ENCODE measurements around the gene SERAC1.
A peak's percentile ranks its signal among the peaks of the same experiment; 100 is the strongest.

Gene SERAC1

GRCh38 chr6:158083455-158084325 lies 84.4 kb downstream of the SERAC1 start:
- DNase-seq, result peak; percentile 18
- H3K4me3 ChIP-seq (ENCODE audit: insufficient read depth in 1 of 2, low read depth in 1 of 2, low read length in 2 of 2), result no peak overlapping the region
- no peak overlapping the region for H3K9ac ChIP-seq (ENCODE audit: low read length)
- H2BK12ac ChIP-seq (ENCODE audit: low read length in 2 of 2), result no peak overlapping the region
- no peak overlapping the region for H3K4ac ChIP-seq (ENCODE audit: low read depth in 1 of 2, low read length in 2 of 2)
- WGBS, result 91% methylated on average over 22 of the region's 23 CpGs
- H2BK15ac ChIP-seq (ENCODE audit: low read depth, poor library complexity, severe bottlenecking), result no peak overlapping the region
- H2BK120ac ChIP-seq (ENCODE audit: low read depth, low read length), result no peak overlapping the region
- no peak overlapping the region for H4K8ac ChIP-seq (ENCODE audit: low read length)
- H3K14ac ChIP-seq (ENCODE audit: low read length in 2 of 2), result no peak overlapping the region
- no peak overlapping the region for H3K23ac ChIP-seq (ENCODE audit: low read length in 2 of 2)
- H3K27ac ChIP-seq (ENCODE audit: low read length, poor library complexity, severe bottlenecking), result no peak overlapping the region
- H3K4me2 ChIP-seq (ENCODE audit: low read length, poor library complexity, severe bottlenecking), result no peak overlapping the region
- no peak overlapping the region for H2BK5ac ChIP-seq (ENCODE audit: low read depth, low read length, poor library complexity, severe bottlenecking)
- no peaks in the 10 kb centered on the region for H3K9me3 ChIP-seq (ENCODE audit: control insufficient read depth, low read length)
- H3K18ac ChIP-seq (ENCODE audit: low read depth in 1 of 2, low read length in 2 of 2), result no peak overlapping the region
- no peak overlapping the region for H2AFZ ChIP-seq (ENCODE audit: low read depth, low read length)
- H4K91ac ChIP-seq (ENCODE audit: low read length), result no peak overlapping the region
- no peaks in the 10 kb centered on the region for H3K27me3 ChIP-seq (ENCODE audit: control insufficient read depth in 1 of 2, insufficient read depth in 1 of 2, low read length in 2 of 2)
- H3K4me1 ChIP-seq (ENCODE audit: control insufficient read depth, insufficient read depth, low read depth, low read length), result peaks cover 21% of the 10 kb centered on the region
- H2AK5ac ChIP-seq (ENCODE audit: low read length, severe bottlenecking), result no peak overlapping the region
- H3K36me3 ChIP-seq (ENCODE audit: control insufficient read depth in 1 of 2, insufficient read depth in 2 of 2, low read depth in 1 of 2, low read length in 2 of 2), result peaks cover 71 to 93% of the 10 kb centered on the region in 2 experiments
- H3K79me1 ChIP-seq (replicated peaks; ENCODE audit: low read length, poor library complexity, severe bottlenecking), result peaks cover 38% of the 10 kb centered on the region

DNA sequence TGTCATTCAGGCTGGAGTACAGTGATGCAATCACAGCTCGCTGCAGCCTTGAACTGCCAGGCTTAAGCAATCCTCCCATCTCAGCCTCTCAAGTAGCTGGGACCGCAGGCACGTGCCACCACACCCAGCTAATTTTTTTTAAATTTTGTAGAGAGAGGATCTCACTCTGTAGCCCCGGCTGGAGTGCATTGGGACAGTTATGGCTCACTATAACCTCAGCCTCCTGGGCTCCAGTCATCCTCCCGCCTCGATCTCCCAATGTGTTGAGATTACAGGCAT lies 86.5 kb downstream of the SERAC1 start:
- H3K9ac ChIP-seq (ENCODE audit: low read length), result no peak overlapping the region
- H2BK15ac ChIP-seq (ENCODE audit: low read depth, poor library complexity, severe bottlenecking), result no peak overlapping the region
- H4K8ac ChIP-seq (ENCODE audit: low read length), result no peak overlapping the region
- peaks cover 39% of the 10 kb centered on the region for H3K79me1 ChIP-seq (replicated peaks; ENCODE audit: low read length, poor library complexity, severe bottlenecking)
- no peak overlapping the region for H3K27ac ChIP-seq (ENCODE audit: low read length, poor library complexity, severe bottlenecking)
- no peak overlapping the region for H3K4ac ChIP-seq (ENCODE audit: low read depth in 1 of 2, low read length in 2 of 2)
- no peaks in the 10 kb centered on the region for H3K9me3 ChIP-seq (ENCODE audit: control insufficient read depth, low read length)
- no peak overlapping the region for H4K91ac ChIP-seq (ENCODE audit: low read length)
- H3K14ac ChIP-seq (ENCODE audit: low read length in 2 of 2), result no peak overlapping the region
- H3K4me1 ChIP-seq (ENCODE audit: control insufficient read depth, insufficient read depth, low read depth, low read length), result peaks cover 14% of the 10 kb centered on the region
- no peak for DNase-seq
- H3K27me3 ChIP-seq (ENCODE audit: control insufficient read depth in 1 of 2, insufficient read depth in 1 of 2, low read length in 2 of 2), result no peaks in the 10 kb centered on the region
- H2BK12ac ChIP-seq (ENCODE audit: low read length in 2 of 2), result no peak overlapping the region
- H3K4me2 ChIP-seq (ENCODE audit: low read length, poor library complexity, severe bottlenecking), result no peak overlapping the region
- H3K36me3 ChIP-seq (ENCODE audit: control insufficient read depth in 1 of 2, insufficient read depth in 2 of 2, low read depth in 1 of 2, low read length in 2 of 2), result peaks cover 74 to 93% of the 10 kb centered on the region in 2 experiments
- 99% methylated on average over 5 of the region's 6 CpGs for WGBS
- no peak overlapping the region for H2AK5ac ChIP-seq (ENCODE audit: low read length, severe bottlenecking)
- no peak overlapping the region for H3K23ac ChIP-seq (ENCODE audit: low read length in 2 of 2)
- no peak overlapping the region for H2BK120ac ChIP-seq (ENCODE audit: low read depth, low read length)
- H3K4me3 ChIP-seq (ENCODE audit: insufficient read depth in 1 of 2, low read depth in 1 of 2, low read length in 2 of 2), result no peak overlapping the region
- H2BK5ac ChIP-seq (ENCODE audit: low read depth, low read length, poor library complexity, severe bottlenecking), result no peak overlapping the region
- no peak overlapping the region for H2AFZ ChIP-seq (ENCODE audit: low read depth, low read length)
- no peak overlapping the region for H3K18ac ChIP-seq (ENCODE audit: low read depth in 1 of 2, low read length in 2 of 2)

GRCh38 chr6:158080849-158081656 lies 87.0 kb downstream of the SERAC1 start:
- Histone ChIP-seq H3K18ac (ENCODE audit: low read depth in 1 of 2, low read length in 2 of 2) (no peak overlapping the region), H3K9me3 (ENCODE audit: control insufficient read depth, low read length) (no peaks in the 10 kb centered on the region), H3K36me3 (ENCODE audit: control insufficient read depth in 1 of 2, insufficient read depth in 2 of 2, low read depth in 1 of 2, low read length in 2 of 2) (peaks cover 75 to 93% of the 10 kb centered on the region in 2 experiments), H2BK120ac (ENCODE audit: low read depth, low read length) (no peak overlapping the region), H3K4ac (ENCODE audit: low read depth in 1 of 2, low read length in 2 of 2) (no peak overlapping the region), H2BK15ac (ENCODE audit: low read depth, poor library complexity, severe bottlenecking) (no peak overlapping the region), H2BK12ac (ENCODE audit: low read length in 2 of 2) (no peak overlapping the region), H2BK5ac (ENCODE audit: low read depth, low read length, poor library complexity, severe bottlenecking) (no peak overlapping the region), H2AFZ (ENCODE audit: low read depth, low read length) (no peak overlapping the region), H3K27ac (ENCODE audit: low read length, poor library complexity, severe bottlenecking) (no peak overlapping the region), H4K8ac (ENCODE audit: low read length) (no peak overlapping the region), H3K4me1 (ENCODE audit: control insufficient read depth, insufficient read depth, low read depth, low read length) (peaks cover 10% of the 10 kb centered on the region), H3K9ac (ENCODE audit: low read length) (no peak overlapping the region), H4K91ac (ENCODE audit: low read length) (no peak overlapping the region), H2AK5ac (ENCODE audit: low read length, severe bottlenecking) (no peak overlapping the region), H3K79me1 (replicated peaks; ENCODE audit: low read length, poor library complexity, severe bottlenecking) (peaks cover 41% of the 10 kb centered on the region), H3K14ac (ENCODE audit: low read length in 2 of 2) (no peak overlapping the region), H3K23ac (ENCODE audit: low read length in 2 of 2) (no peak overlapping the region), H3K4me2 (ENCODE audit: low read length, poor library complexity, severe bottlenecking) (no peak overlapping the region), H3K27me3 (ENCODE audit: control insufficient read depth in 1 of 2, insufficient read depth in 1 of 2, low read length in 2 of 2) (no peaks in the 10 kb centered on the region), H3K4me3 (ENCODE audit: insufficient read depth in 1 of 2, low read depth in 1 of 2, low read length in 2 of 2) (no peak overlapping the region)
- 97% methylated on average over 17 of the region's 18 CpGs for WGBS
- DNase-seq, result no peak

DNA sequence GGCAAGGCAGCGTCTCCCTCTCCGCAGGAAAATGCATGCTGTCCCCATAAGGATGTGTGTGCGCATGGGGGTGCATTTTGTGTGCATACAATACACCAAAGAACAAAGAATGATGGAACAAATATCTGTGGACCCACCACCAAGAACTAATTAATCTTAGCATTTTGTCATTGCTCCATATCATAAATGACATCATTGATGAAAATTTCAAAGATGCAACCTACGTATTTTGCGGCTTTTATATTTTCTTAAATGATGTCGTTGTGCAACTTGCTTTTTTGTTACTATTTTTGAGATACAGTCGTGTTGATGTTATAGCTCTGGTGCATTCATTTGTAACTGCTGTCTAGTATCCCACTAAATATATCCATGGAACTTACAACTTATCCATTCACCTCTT lies 89.7 kb downstream of the SERAC1 start:
- no peak overlapping the region for H3K18ac ChIP-seq (ENCODE audit: low read depth in 1 of 2, low read length in 2 of 2)
- no peak overlapping the region for H3K4me3 ChIP-seq (ENCODE audit: insufficient read depth in 1 of 2, low read depth in 1 of 2, low read length in 2 of 2)

More for the DNA sequence above, 89.7 kb downstream of the SERAC1 start:
- Histone ChIP-seq H2AK5ac (ENCODE audit: low read length, severe bottlenecking) (no peak overlapping the region), H3K36me3 (ENCODE audit: control insufficient read depth in 1 of 2, insufficient read depth in 2 of 2, low read depth in 1 of 2, low read length in 2 of 2) (peaks cover 68 to 93% of the 10 kb centered on the region in 2 experiments), H3K23ac (ENCODE audit: low read length in 2 of 2) (no peak overlapping the region), H3K4me2 (ENCODE audit: low read length, poor library complexity, severe bottlenecking) (no peak overlapping the region), H4K8ac (ENCODE audit: low read length) (no peak overlapping the region), H2BK5ac (ENCODE audit: low read depth, low read length, poor library complexity, severe bottlenecking) (no peak overlapping the region), H3K79me1 (replicated peaks; ENCODE audit: low read length, poor library complexity, severe bottlenecking) (peaks cover 36% of the 10 kb centered on the region), H2BK120ac (ENCODE audit: low read depth, low read length) (no peak overlapping the region), H2BK12ac (ENCODE audit: low read length in 2 of 2) (no peak overlapping the region), H3K27ac (ENCODE audit: low read length, poor library complexity, severe bottlenecking) (no peak overlapping the region), H3K9me3 (ENCODE audit: control insufficient read depth, low read length) (no peaks in the 10 kb centered on the region), H3K4ac (ENCODE audit: low read depth in 1 of 2, low read length in 2 of 2) (no peak overlapping the region), H2BK15ac (ENCODE audit: low read depth, poor library complexity, severe bottlenecking) (no peak overlapping the region), H3K27me3 (ENCODE audit: control insufficient read depth in 1 of 2, insufficient read depth in 1 of 2, low read length in 2 of 2) (no peaks in the 10 kb centered on the region), H3K4me1 (ENCODE audit: control insufficient read depth, insufficient read depth, low read depth, low read length) (peaks cover under 1% of the 10 kb centered on the region), H4K91ac (ENCODE audit: low read length) (no peak overlapping the region), H2AFZ (ENCODE audit: low read depth, low read length) (no peak overlapping the region), H3K14ac (ENCODE audit: low read length in 2 of 2) (no peak overlapping the region), H3K9ac (ENCODE audit: low read length) (no peak overlapping the region)
- WGBS, result 100% methylated on average over 3 of the region's 7 CpGs
- no peak for DNase-seq
